Neuronal stem cell (in vitro differentiated cells): ENCODE data around the gene TACC2.
"Not testable (repeated sequence)": the region's sequence is repeated elsewhere in the genome, so short reads cannot be mapped to it uniquely, and the experiment has no call there.

Source experiments
- DNase-seq: peaks from one replicate; pipeline ENCODE4 v3.0.0-alpha.2; 2013; ENCODE audit warnings: low spot score
- H2AFZ ChIP-seq: one replicate; pipeline ENCODE4 v1.6.1; 2013; ENCODE audit warnings: mild to moderate bottlenecking, low read length, inconsistent platforms
- H2AK5ac ChIP-seq: 2 replicates; pipeline ENCODE4 v1.6.1; 2013; ENCODE audit warnings: low read depth, mild to moderate bottlenecking, inconsistent platforms, low read length, moderate library complexity, mixed read lengths
- H2BK120ac ChIP-seq: 2 replicates; pipeline ENCODE4 v1.6.1; 2013; ENCODE audit warnings: low read depth, mild to moderate bottlenecking, inconsistent platforms, low read length, moderate library complexity, mixed read lengths
- H2BK12ac ChIP-seq: one replicate; pipeline ENCODE4 v1.6.1; 2013; ENCODE audit warnings: low read length, inconsistent platforms
- H2BK15ac ChIP-seq: 2 replicates; pipeline ENCODE4 v1.6.1; 2013; ENCODE audit warnings: mild to moderate bottlenecking, low read length, inconsistent platforms, mixed read lengths
- H2BK5ac ChIP-seq: one replicate; pipeline ENCODE4 v1.6.1; 2013; ENCODE audit warnings: inconsistent platforms, mild to moderate bottlenecking, low read length, moderate library complexity
- H3K14ac ChIP-seq: one replicate; pipeline ENCODE4 v1.6.1; 2013; ENCODE audit warnings: low read length, inconsistent platforms
- H3K18ac ChIP-seq: 2 replicates; pipeline ENCODE4 v1.6.1; 2013; ENCODE audit warnings: low read length, inconsistent platforms
- H3K23ac ChIP-seq: 2 replicates; pipeline ENCODE4 v1.6.1; 2013; ENCODE audit warnings: low read depth, mild to moderate bottlenecking, mixed read lengths, low read length, inconsistent platforms; ENCODE audit not compliant: poor library complexity
- H3K27ac ChIP-seq: replicated peaks from 3 replicates; pipeline ENCODE4 v1.5.1; 2013; ENCODE audit warnings: low read length, inconsistent platforms
- H3K27me3 ChIP-seq, 3 experiments: 2 replicates each; pipeline ENCODE4 v1.6.1; 2013; ENCODE audit warnings: low read length in 3 of 3, mild to moderate bottlenecking in 2 of 3, inconsistent platforms in 1 of 3, low read depth in 1 of 3, mixed read lengths in 1 of 3, moderate library complexity in 1 of 3; ENCODE audit not compliant: control insufficient read depth in 3 of 3, insufficient read depth in 3 of 3
- H3K36me3 ChIP-seq, 2 donors: replicated peaks in 1 of 2; 2 replicates each; pipeline ENCODE4 v1.6.1; 2013; ENCODE audit warnings: low read length in 2 of 2; ENCODE audit not compliant: control insufficient read depth in 2 of 2, insufficient read depth in 2 of 2
- H3K4ac ChIP-seq: 2 replicates; pipeline ENCODE4 v1.6.1; 2013; ENCODE audit warnings: inconsistent platforms, mild to moderate bottlenecking, low read length, moderate library complexity
- H3K4me1 ChIP-seq, 2 donors: 1 replicate in 1 of 2; 2 replicates in 1 of 2; pipeline ENCODE4 v1.6.1; 2013; ENCODE audit warnings: low read length in 2 of 2, low read depth in 1 of 2; ENCODE audit not compliant: control insufficient read depth in 2 of 2, insufficient read depth in 1 of 2
- H3K4me2 ChIP-seq: one replicate; pipeline ENCODE4 v1.6.1; 2013; ENCODE audit warnings: mild to moderate bottlenecking, low read length, inconsistent platforms; ENCODE audit not compliant: insufficient read depth, poor library complexity, severe bottlenecking
- H3K4me3 ChIP-seq, 2 donors: 2 replicates each; pipeline ENCODE4 v1.5.1; 2013; ENCODE audit warnings: low read length in 2 of 2, mild to moderate bottlenecking in 2 of 2, inconsistent platforms in 1 of 2, moderate library complexity in 1 of 2
- H3K79me1 ChIP-seq: one replicate; pipeline ENCODE4 v1.6.1; 2013; ENCODE audit warnings: low read depth, mild to moderate bottlenecking, inconsistent platforms, low read length, moderate library complexity
- H3K9ac ChIP-seq: one replicate; pipeline ENCODE4 v1.6.1; 2013; ENCODE audit warnings: mild to moderate bottlenecking, low read depth, low read length, inconsistent platforms; ENCODE audit not compliant: poor library complexity
- H3K9me3 ChIP-seq, 2 donors: replicated peaks in 1 of 2; 2 replicates each; pipeline versions ENCODE3 to v1.6.1; 2013; ENCODE audit warnings: low read length in 2 of 2, mild to moderate bottlenecking in 2 of 2, inconsistent platforms in 1 of 2, low read depth in 1 of 2, mixed read lengths in 1 of 2, moderate library complexity in 1 of 2; ENCODE audit not compliant: control insufficient read depth in 2 of 2, insufficient read depth in 1 of 2
- H4K8ac ChIP-seq: one replicate; pipeline ENCODE4 v1.6.1; 2013; ENCODE audit warnings: low read depth, mild to moderate bottlenecking, inconsistent platforms, low read length, moderate library complexity
- H4K91ac ChIP-seq: one replicate; pipeline ENCODE4 v1.6.1; 2013; ENCODE audit warnings: low read length, low read depth, mild to moderate bottlenecking, inconsistent platforms; ENCODE audit not compliant: poor library complexity
- WGBS, 2 donors: extraction: QIAGEN DNeasy Blood & Tissue Kit; methylation state at CpG; one replicate each; pipeline ENCODE4 v1.1.7; 2013; ENCODE audit warnings: missing lambda C conversion rate in 2 of 2, mixed read lengths in 1 of 2; ENCODE audit not compliant: insufficient read length in 2 of 2, insufficient replicate concordance in 1 of 2; ENCODE audit errors: extremely low coverage in 2 of 2; 5-methylcytosine and 5-hydroxymethylcytosine counted together

TACC2 gene

DNA sequence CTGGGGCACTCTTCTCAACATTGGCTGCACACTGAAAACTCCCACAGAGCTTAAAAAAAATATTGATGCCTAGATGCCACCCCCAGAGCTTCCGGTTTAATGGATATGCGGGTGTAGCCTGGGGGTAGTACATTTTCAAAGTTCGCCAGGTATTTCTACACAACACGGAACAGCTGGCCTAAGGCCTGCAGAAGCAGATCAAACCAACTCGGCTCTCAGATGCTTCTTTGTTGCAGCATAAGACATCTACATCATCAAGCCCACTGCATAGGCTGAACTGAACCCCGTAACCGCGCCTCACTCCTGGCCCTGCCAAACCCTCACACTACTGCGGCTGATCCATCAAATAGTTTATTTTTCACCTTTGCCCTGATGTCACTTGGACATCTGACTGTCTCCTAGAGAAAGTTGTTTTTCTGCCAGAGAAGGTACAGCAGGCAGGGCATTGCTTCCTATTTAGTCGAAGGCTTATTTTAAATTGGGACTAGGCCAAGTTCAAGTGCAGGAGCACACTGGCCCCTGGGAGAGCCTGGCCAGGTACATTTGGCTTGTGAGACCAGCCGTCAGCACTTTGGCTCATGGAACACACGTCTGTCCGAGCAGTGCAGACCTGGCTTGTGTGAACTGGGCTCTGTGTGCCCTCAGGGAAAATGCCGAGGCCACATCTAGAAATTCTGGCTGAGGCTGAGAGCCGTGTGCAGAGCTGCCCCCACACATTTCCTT is 113.3 kb downstream of the TACC2 start:
- Histone ChIP-seq H2BK5ac (no peak overlapping the region), H3K23ac (no peak overlapping the region), H2AFZ (no peak overlapping the region), H3K36me3 (no peaks in the 10 kb centered on the region), H3K9me3 (no peaks in the 10 kb centered on the region), H3K4ac (no peak overlapping the region), H3K4me1 (peaks cover 0 to 5% of the 10 kb centered on the region in 2 donors), H3K14ac (no peak overlapping the region), H3K27me3 (no peaks in the 10 kb centered on the region), H3K4me2 (no peak overlapping the region), H3K18ac (no peak overlapping the region), H3K4me3 (no peak overlapping the region), H3K27ac (no peak overlapping the region), H2BK15ac (no peak overlapping the region), H2AK5ac (no peak overlapping the region), H4K91ac (no peak overlapping the region), H2BK120ac (no peak overlapping the region), H2BK12ac (no peak overlapping the region), H4K8ac (no peak overlapping the region), H3K9ac (no peak overlapping the region), H3K79me1 (no peaks in the 10 kb centered on the region)
- no peak for DNase-seq
- WGBS, 2 donors: no CpG with 5 or more reads among the region's 15 CpGs

DNA sequence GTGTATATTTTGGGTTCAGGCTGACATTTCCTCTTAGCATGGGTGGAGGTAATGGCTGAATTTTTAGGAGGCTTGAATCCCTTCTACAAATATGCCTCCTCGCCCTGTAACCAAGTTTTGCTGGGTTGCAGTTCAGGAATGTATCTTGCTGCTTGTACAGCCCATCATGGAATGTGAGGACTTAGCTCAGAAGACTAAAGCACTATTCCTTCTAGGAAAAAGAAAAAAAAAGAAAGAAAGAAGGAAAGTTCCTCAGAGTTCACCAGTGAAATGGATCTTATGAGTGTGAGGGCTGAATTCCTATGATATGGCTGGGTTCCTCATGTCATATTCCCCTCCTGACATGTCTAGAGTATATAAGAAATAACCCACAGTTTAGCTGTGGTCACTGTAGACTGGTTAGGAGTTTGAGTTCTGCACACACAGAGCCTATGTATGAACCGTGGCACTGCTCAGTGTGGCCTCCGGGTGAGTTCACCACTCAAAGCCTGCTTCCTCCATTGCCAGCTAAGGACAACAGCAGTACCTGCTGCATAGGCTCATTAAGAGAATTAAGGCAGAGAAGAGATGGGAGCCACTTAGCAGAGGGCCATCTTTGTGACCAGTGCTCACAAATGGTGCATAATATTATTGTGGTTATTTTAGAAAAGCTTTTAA is 114.0 kb downstream of the TACC2 start:
- no peak overlapping the region for H2BK15ac ChIP-seq

DNA sequence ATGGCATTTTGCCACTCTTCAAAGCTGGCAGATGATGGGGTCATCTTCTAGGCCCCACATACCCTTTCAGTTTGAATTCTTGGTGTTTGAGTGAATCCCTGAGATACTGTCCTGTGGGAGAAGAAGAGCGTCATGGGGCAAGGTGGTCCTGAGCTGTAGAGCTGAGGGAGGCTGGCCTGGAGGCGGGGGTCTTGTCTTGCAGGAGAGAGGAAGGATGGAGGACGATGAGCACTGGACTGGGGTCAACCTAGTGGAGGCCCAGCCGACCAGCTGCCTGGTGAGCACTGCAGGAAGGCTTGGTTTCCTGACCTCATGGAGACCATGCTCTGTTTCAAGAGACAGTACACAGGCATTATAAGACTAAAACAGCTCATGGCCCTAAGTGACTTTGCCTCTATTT is 114.6 kb downstream of the TACC2 start:
- H2AFZ ChIP-seq: no peak overlapping the region
- H3K4me3 ChIP-seq: no peak overlapping the region
- H3K23ac ChIP-seq: no peak overlapping the region
- peaks cover 0 to 5% of the 10 kb centered on the region in 2 donors for H3K4me1 ChIP-seq
- H2AK5ac ChIP-seq: no peak overlapping the region
- no peak overlapping the region for H2BK15ac ChIP-seq
- H3K4ac ChIP-seq: no peak overlapping the region
- no peaks in the 10 kb centered on the region for H3K9me3 ChIP-seq
- no peak overlapping the region for H2BK12ac ChIP-seq
- no CpG with 5 or more reads among the region's 4 CpGs for WGBS, 2 donors
- H3K9ac ChIP-seq: no peak overlapping the region
- no peak overlapping the region for H2BK5ac ChIP-seq
- H3K14ac ChIP-seq: no peak overlapping the region
- no peaks in the 10 kb centered on the region for H3K36me3 ChIP-seq
- H3K4me2 ChIP-seq: no peak overlapping the region
- no peak overlapping the region for H4K8ac ChIP-seq
- no peaks in the 10 kb centered on the region for H3K79me1 ChIP-seq
- no peak overlapping the region for H3K18ac ChIP-seq
- no peak overlapping the region for H4K91ac ChIP-seq
- no peak for DNase-seq
- H2BK120ac ChIP-seq: no peak overlapping the region
- no peaks in the 10 kb centered on the region for H3K27me3 ChIP-seq
- no peak overlapping the region for H3K27ac ChIP-seq

More for the DNA sequence above, 114.0 kb downstream of the TACC2 start:
- Histone ChIP-seq H3K23ac (no peak overlapping the region), H2AK5ac (no peak overlapping the region), H3K27ac (no peak overlapping the region), H3K14ac (no peak overlapping the region), H3K4me3 (no peak overlapping the region), H4K8ac (no peak overlapping the region), H3K4me2 (no peak overlapping the region), H3K4ac (no peak overlapping the region), H3K36me3 (no peaks in the 10 kb centered on the region), H3K9me3 (no peaks in the 10 kb centered on the region), H2BK12ac (no peak overlapping the region), H2BK5ac (no peak overlapping the region), H3K79me1 (no peaks in the 10 kb centered on the region), H3K9ac (no peak overlapping the region), H2AFZ (no peak overlapping the region), H3K4me1 (peaks cover 0 to 5% of the 10 kb centered on the region in 2 donors), H4K91ac (no peak overlapping the region), H3K18ac (no peak overlapping the region), H3K27me3 (no peaks in the 10 kb centered on the region), H2BK120ac (no peak overlapping the region)
- WGBS, 2 donors: no CpG with 5 or more reads among the region's 3 CpGs
- no peak for DNase-seq

DNA sequence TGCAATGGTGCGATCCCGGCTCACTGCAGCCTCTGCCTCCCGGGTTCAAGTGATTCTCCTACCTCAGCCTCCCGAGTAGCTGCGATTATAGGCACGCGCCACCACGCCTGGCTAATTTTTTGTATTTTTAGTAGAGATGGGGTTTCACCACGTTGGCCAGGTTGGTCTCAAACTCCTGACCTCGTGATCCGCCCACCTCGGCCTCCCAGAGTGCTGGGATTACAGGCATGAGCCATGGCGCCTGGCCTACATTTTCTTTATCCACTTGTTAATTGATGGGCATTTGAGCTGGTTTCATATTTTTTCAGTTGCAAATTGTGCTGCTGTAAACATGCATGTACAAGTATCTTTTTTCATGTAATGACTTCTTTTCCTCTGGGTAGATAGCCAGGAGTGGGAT is 119.8 kb downstream of the TACC2 start:
- H3K27ac ChIP-seq, DNase-seq: not testable (repeated sequence)

More for the DNA sequence above, 119.8 kb downstream of the TACC2 start:
- H3K4me3 ChIP-seq, H4K8ac ChIP-seq, H3K9ac ChIP-seq, H2BK5ac ChIP-seq, H3K23ac ChIP-seq, H3K18ac ChIP-seq, H2BK12ac ChIP-seq, H3K4me2 ChIP-seq, H3K79me1 ChIP-seq, H3K9me3 ChIP-seq, H2AK5ac ChIP-seq, H2BK15ac ChIP-seq, H2AFZ ChIP-seq, H3K36me3 ChIP-seq, H3K27me3 ChIP-seq, H2BK120ac ChIP-seq, H4K91ac ChIP-seq, H3K14ac ChIP-seq, H3K4ac ChIP-seq: not testable (repeated sequence)
- WGBS, 2 donors: no CpG with 5 or more reads among the region's 13 CpGs
- H3K4me1 ChIP-seq: peaks cover 4 to 10% of the 10 kb centered on the region in 2 donors
